Measurements from ENCODE around the gene CYB561D1. TPM values are rescaled to one million over a fixed set of nuclear protein-coding genes. Genes with fewer than 3 reads are reported as not detected.

The CYB561D1 gene
- total RNA-seq, 1 experiment from 2014 or later: 5.7 TPM

DNA sequence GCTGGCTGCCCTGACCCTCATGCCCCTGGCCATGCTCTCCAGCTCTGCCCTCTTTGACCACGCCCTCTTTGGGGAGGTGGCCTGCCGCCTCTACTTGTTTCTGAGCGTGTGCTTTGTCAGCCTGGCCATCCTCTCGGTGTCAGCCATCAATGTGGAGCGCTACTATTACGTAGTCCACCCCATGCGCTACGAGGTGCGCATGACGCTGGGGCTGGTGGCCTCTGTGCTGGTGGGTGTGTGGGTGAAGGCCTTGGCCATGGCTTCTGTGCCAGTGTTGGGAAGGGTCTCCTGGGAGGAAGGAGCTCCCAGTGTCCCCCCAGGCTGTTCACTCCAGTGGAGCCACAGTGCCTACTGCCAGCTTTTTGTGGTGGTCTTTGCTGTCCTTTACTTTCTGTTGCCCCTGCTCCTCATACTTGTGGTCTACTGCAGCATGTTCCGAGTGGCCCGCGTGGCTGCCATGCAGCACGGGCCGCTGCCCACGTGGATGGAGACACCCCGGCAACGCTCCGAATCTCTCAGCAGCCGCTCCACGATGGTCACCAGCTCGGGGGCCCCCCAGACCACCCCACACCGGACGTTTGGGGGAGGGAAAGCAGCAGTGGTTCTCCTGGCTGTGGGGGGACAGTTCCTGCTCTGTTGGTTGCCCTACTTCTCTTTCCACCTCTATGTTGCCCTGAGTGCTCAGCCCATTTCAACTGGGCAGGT, 49.5 kb downstream of the CYB561D1 start:
- ChIA-PET CTCF (no interaction called here), POLR2A (ENCODE audit: low non-redundant PET) (interaction anchor here (0.6 kb wide), 1 partner anchor 30 kb away, joined by 3 read pairs; no protein-coding TSS in a partner anchor)
- no peak for TF ChIP-seq EZH2 (IDR thresholded peaks at IDR 0.05; ENCODE audit: borderline replicate concordance, low read depth, low read length, poor library complexity, severe bottlenecking)
- TF ChIP-seq, protein P1, sequence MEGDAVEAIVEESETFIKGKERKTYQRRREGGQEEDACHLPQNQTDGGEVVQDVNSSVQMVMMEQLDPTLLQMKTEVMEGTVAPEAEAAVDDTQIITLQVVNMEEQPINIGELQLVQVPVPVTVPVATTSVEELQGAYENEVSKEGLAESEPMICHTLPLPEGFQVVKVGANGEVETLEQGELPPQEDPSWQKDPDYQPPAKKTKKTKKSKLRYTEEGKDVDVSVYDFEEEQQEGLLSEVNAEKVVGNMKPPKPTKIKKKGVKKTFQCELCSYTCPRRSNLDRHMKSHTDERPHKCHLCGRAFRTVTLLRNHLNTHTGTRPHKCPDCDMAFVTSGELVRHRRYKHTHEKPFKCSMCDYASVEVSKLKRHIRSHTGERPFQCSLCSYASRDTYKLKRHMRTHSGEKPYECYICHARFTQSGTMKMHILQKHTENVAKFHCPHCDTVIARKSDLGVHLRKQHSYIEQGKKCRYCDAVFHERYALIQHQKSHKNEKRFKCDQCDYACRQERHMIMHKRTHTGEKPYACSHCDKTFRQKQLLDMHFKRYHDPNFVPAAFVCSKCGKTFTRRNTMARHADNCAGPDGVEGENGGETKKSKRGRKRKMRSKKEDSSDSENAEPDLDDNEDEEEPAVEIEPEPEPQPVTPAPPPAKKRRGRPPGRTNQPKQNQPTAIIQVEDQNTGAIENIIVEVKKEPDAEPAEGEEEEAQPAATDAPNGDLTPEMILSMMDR (conservative IDR thresholded peaks at IDR 0.05; ENCODE audit: low read depth, low read length): no peak
- DNase-seq (ENCODE audit: low spot score): no peak
- Histone ChIP-seq H3K27me3 (replicated peaks; ENCODE audit: insufficient read depth, low read depth, low read length, poor library complexity) (no peaks in the 10 kb centered on the region), H3K36me3 (ENCODE audit: insufficient read depth, low read length, poor library complexity, severe bottlenecking) (no peaks in the 10 kb centered on the region), H3K27ac (ENCODE audit: low read depth, low read length, poor library complexity, severe bottlenecking) (no peak overlapping the region), H3K4me1 (ENCODE audit: insufficient read depth, low read length, poor library complexity, severe bottlenecking) (peaks cover 7% of the 10 kb centered on the region), H3K9me3 (ENCODE audit: low read depth, low read length, poor library complexity, severe bottlenecking) (no peaks in the 10 kb centered on the region), H3K4me3 (ENCODE audit: low read depth, low read length, poor library complexity, severe bottlenecking) (no peak overlapping the region)
- intact Hi-C loops (cut with micrococcal nuclease; ENCODE audit: unreplicated experiment): no loop called here
- BruUV-seq (replicated peaks): no TSS peak

GRCh38 chr1:109543988-109544735, 50.3 kb downstream of the CYB561D1 start:
- POLR2A ChIA-PET (ENCODE audit: low non-redundant PET): interaction anchor here (0.6 kb wide), 1 partner anchor 31 kb away, joined by 3 read pairs; no protein-coding TSS in a partner anchor
- no peak overlapping the region for H3K4me3 ChIP-seq (ENCODE audit: low read depth, low read length, poor library complexity, severe bottlenecking)
- no TSS peak for BruUV-seq (replicated peaks)
- no peak for DNase-seq (ENCODE audit: low spot score)
- H3K27ac ChIP-seq (ENCODE audit: low read depth, low read length, poor library complexity, severe bottlenecking): no peak overlapping the region
- TF ChIP-seq, protein P1 (conservative IDR thresholded peaks at IDR 0.05; ENCODE audit: low read depth, low read length): no peak
- TF ChIP-seq EZH2 (IDR thresholded peaks at IDR 0.05; ENCODE audit: borderline replicate concordance, low read depth, low read length, poor library complexity, severe bottlenecking): no peak
- H3K36me3 ChIP-seq (ENCODE audit: insufficient read depth, low read length, poor library complexity, severe bottlenecking): no peaks in the 10 kb centered on the region
- H3K9me3 ChIP-seq (ENCODE audit: low read depth, low read length, poor library complexity, severe bottlenecking): no peaks in the 10 kb centered on the region
- H3K27me3 ChIP-seq (replicated peaks; ENCODE audit: insufficient read depth, low read depth, low read length, poor library complexity): no peaks in the 10 kb centered on the region
- CTCF ChIA-PET: interaction anchor here (3.1 kb wide), 1 partner anchor 229 kb away, joined by 23 read pairs; no protein-coding TSS in a partner anchor
- peaks cover 7% of the 10 kb centered on the region for H3K4me1 ChIP-seq (ENCODE audit: insufficient read depth, low read length, poor library complexity, severe bottlenecking)
- intact Hi-C loops (cut with micrococcal nuclease; ENCODE audit: unreplicated experiment): no loop called here

- Histone ChIP-seq H3K4me3 (ENCODE audit: low read depth, low read length, poor library complexity, severe bottlenecking) (peak overlapping the region; percentile 95), H3K36me3 (ENCODE audit: insufficient read depth, low read length, poor library complexity, severe bottlenecking) (no peaks in the 10 kb centered on the region), H3K9me3 (ENCODE audit: low read depth, low read length, poor library complexity, severe bottlenecking) (no peaks in the 10 kb centered on the region), H3K27ac (ENCODE audit: low read depth, low read length, poor library complexity, severe bottlenecking) (peak overlapping the region; percentile 94), H3K4me1 (ENCODE audit: insufficient read depth, low read length, poor library complexity, severe bottlenecking) (peaks cover 21% of the 10 kb centered on the region), H3K27me3 (replicated peaks; ENCODE audit: insufficient read depth, low read depth, low read length, poor library complexity) (no peaks in the 10 kb centered on the region)
- peak; percentile 95 for DNase-seq (ENCODE audit: low spot score)
- ChIA-PET POLR2A (ENCODE audit: low non-redundant PET) (no interaction called here), CTCF (interaction anchor here (0.8 to 3.1 kb wide), 15 partner anchors 10 to 438 kb away, joined by 3 to 33 read pairs (median 5); partner anchors contain the start of genes AHCYL1 and GSTM1)
- no peak for TF ChIP-seq EZH2 (IDR thresholded peaks at IDR 0.05; ENCODE audit: borderline replicate concordance, low read depth, low read length, poor library complexity, severe bottlenecking)
- TF ChIP-seq, protein P1 (conservative IDR thresholded peaks at IDR 0.05; ENCODE audit: low read depth, low read length): peak; percentile 90
- BruUV-seq (replicated peaks): no TSS peak
- intact Hi-C loops (cut with micrococcal nuclease; ENCODE audit: unreplicated experiment): loop anchor here (1.0 to 5.0 kb wide), 4 partner anchors 76 to 438 kb away; partner anchors contain the start of gene AHCYL1
These were observed 52.6 kb downstream of the CYB561D1 start for GRCh38 chr1:109546311-109547109.
